SU-DHL-6 (cell line): Measurements from ENCODE around the gene TAMM41.
"Not testable (repeated sequence)": the region's sequence is repeated elsewhere in the genome, so short reads cannot be mapped to it uniquely, and the experiment has no call there.

Source experiments
- H2AFZ ChIP-seq: fragments of 200-600 bp; sonication (generic); 2 replicates; pipeline ENCODE4 v1.6.1; 2014; ENCODE audit warnings: low read depth, mild to moderate bottlenecking, moderate library complexity, mixed read lengths, antibody characterized with exemption, low read length; ENCODE audit not compliant: severe bottlenecking
- H3F3A ChIP-seq: fragments of 200-600 bp; shearing (Covaris generic); 2 replicates; pipeline ENCODE4 v1.6.0; 2016; ENCODE audit warnings: antibody characterized with exemption, mild to moderate bottlenecking; ENCODE audit not compliant: insufficient read depth
- H3K27ac ChIP-seq: fragments of 200-600 bp; sonication (generic); 2 replicates; pipeline ENCODE4 v1.5.1; 2016; ENCODE audit warnings: low read depth, mild to moderate bottlenecking, low read length, moderate library complexity, mixed read lengths
- H3K27me3 ChIP-seq: fragments of 200-600 bp; sonication (generic), shearing (Covaris generic); 2 replicates; pipeline ENCODE4 v1.6.0; 2014; ENCODE audit warnings: mild to moderate bottlenecking, low read length
- H3K36me3 ChIP-seq: fragments of 200-600 bp; sonication (generic); 2 replicates; pipeline ENCODE4 v1.6.1; 2014; ENCODE audit warnings: mild to moderate bottlenecking, low read length, mixed read lengths
- H3K4me2 ChIP-seq: fragments of 300-600, 200-600 bp; shearing (Covaris generic), sonication (generic); 2 replicates; pipeline ENCODE4 v1.6.0; 2014; ENCODE audit warnings: low read length, low read depth, mild to moderate bottlenecking; ENCODE audit not compliant: poor library complexity, severe bottlenecking
- H3K4me3 ChIP-seq: fragments of 200-600 bp; sonication (generic); 2 replicates; pipeline ENCODE4 v1.5.1; 2014; ENCODE audit warnings: antibody characterized with exemption, low read length, mild to moderate bottlenecking, mixed read lengths; ENCODE audit not compliant: insufficient read depth, poor library complexity, severe bottlenecking
- H3K79me2 ChIP-seq: fragments of 200-600 bp; sonication (generic); 2 replicates; pipeline ENCODE4 v1.6.1; 2014; ENCODE audit warnings: mild to moderate bottlenecking, low read length, moderate library complexity; ENCODE audit not compliant: insufficient read depth
- H3K9ac ChIP-seq: fragments of 200-600 bp; sonication (generic); 2 replicates; pipeline ENCODE4 v1.7.0; 2014; ENCODE audit warnings: mild to moderate bottlenecking, low read length
- H3K9me2 ChIP-seq: fragments of 200-600 bp; sonication (generic); replicated peaks from 2 replicates; pipeline ENCODE4 v1.6.1; 2014; ENCODE audit warnings: low read length; ENCODE audit not compliant: insufficient read depth
- H3K9me3 ChIP-seq: fragments of 200-600 bp; sonication (generic); 2 replicates; pipeline ENCODE4 v1.6.1; 2014; ENCODE audit warnings: low read length, mixed read lengths; ENCODE audit not compliant: insufficient read depth
- H4K20me1 ChIP-seq: fragments of 200-600 bp; sonication (generic); 2 replicates; pipeline ENCODE4 v1.6.1; 2014; ENCODE audit warnings: low read depth, mild to moderate bottlenecking, antibody characterized with exemption, low read length, moderate library complexity, mixed read lengths
- CTCF ChIP-seq: fragments of 200-600 bp; sonication (generic); IDR thresholded peaks from one replicate; pipeline ENCODE4 v1.5.1; 2017; ENCODE audit warnings: antibody characterized with exemption, mild to moderate bottlenecking, low read length, moderate library complexity; ENCODE audit not compliant: insufficient read depth, poor library complexity, severe bottlenecking
- EZH2phosphoT487 ChIP-seq: fragments of 200-600 bp; sonication (generic), shearing (Covaris generic); conservative IDR thresholded peaks from 2 replicates; pipeline ENCODE4 v1.6.1; 2018; ENCODE audit warnings: mild to moderate bottlenecking, antibody characterized with exemption, low read length, moderate library complexity, mixed read lengths

The TAMM41 gene

GRCh38 chr3:11774296-11774877 lies 72.3 kb downstream of the TAMM41 start:
- Histone ChIP-seq H3F3A (0 out of 2 replicates have a peak, but pooled peaks cover 3% of the 10 kb centered on the region), H3K4me3 (no peak overlapping the region), H3K4me2 (no peak overlapping the region), H3K27me3 (no peaks in the 10 kb centered on the region), H3K36me3 (no peaks in the 10 kb centered on the region), H3K9me3 (no peaks in the 10 kb centered on the region), H3K79me2 (no peaks in the 10 kb centered on the region), H4K20me1 (no peaks in the 10 kb centered on the region), H3K9me2 (no peaks in the 10 kb centered on the region), H3K9ac (no peak overlapping the region), H3K27ac (no peak overlapping the region), H2AFZ (no peak overlapping the region)
- no peak for TF ChIP-seq EZH2phosphoT487
- TF ChIP-seq CTCF: no peak

- not testable (repeated sequence) for H2AFZ ChIP-seq, H3K36me3 ChIP-seq, H4K20me1 ChIP-seq, H3K9me3 ChIP-seq, H3K9me2 ChIP-seq, H3K27me3 ChIP-seq, H3K9ac ChIP-seq, H3K79me2 ChIP-seq, H3F3A ChIP-seq, H3K4me2 ChIP-seq, H3K27ac ChIP-seq, H3K4me3 ChIP-seq
Measured at GRCh38 chr3:11771931-11772330, 74.8 kb downstream of the TAMM41 start.

- Histone ChIP-seq H3K27ac (no peak overlapping the region; the same call in 1 of the 2 replicates), H3K27me3 (no peaks in the 10 kb centered on the region)
- TF ChIP-seq CTCF (no peak), EZH2phosphoT487 (no peak)
Measured at GRCh38 chr3:11770477-11771391, 76.0 kb downstream of the TAMM41 start.

More at GRCh38 chr3:11770477-11771391, 76.0 kb downstream of the TAMM41 start:
- Histone ChIP-seq H3K79me2 (no peaks in the 10 kb centered on the region), H4K20me1 (no peaks in the 10 kb centered on the region), H3K9me3 (no peaks in the 10 kb centered on the region), H3K9me2 (no peaks in the 10 kb centered on the region), H3K36me3 (no peaks in the 10 kb centered on the region), H3K4me2 (peak overlapping the region; percentile 57), H3K4me3 (peak overlapping the region; percentile 8), H2AFZ (peak overlapping the region; percentile 87), H3K9ac (peak overlapping the region; percentile 38), H3F3A (0 out of 2 replicates have a peak, but pooled peaks cover 3% of the 10 kb centered on the region)
